K562 (cell line): ENCODE measurements around the gene BCL2L12. TPM values are rescaled to one million over a fixed set of nuclear protein-coding genes. Genes with fewer than 3 reads are reported as not detected.

Experiments
- ARID4B ChIP-seq: sonication (generic); formaldehyde crosslinking; IDR thresholded peaks from 2 replicates; pipeline ENCODE4 v1.8.0; 2022; ENCODE audit warnings: mild to moderate bottlenecking, missing genetic modification reagents
- ATF4 ChIP-seq: fragments of 450-650 bp; formaldehyde crosslinking; IDR thresholded peaks from 2 replicates; pipeline ENCODE4 v1.4.0; 2022; ENCODE audit warnings: mild to moderate bottlenecking, moderate library complexity
- CBX8 ChIP-seq: fragments of 200-600 bp; sonication (generic); IDR thresholded peaks from 2 replicates; pipeline ENCODE4 v1.6.1; 2012; ENCODE audit warnings: borderline replicate concordance, mixed run types, low read depth, mild to moderate bottlenecking, moderate library complexity, mixed read lengths, low read length, control low read depth, inconsistent platforms; ENCODE audit not compliant: poor library complexity, severe bottlenecking; ENCODE audit errors: extremely low read depth
- GATAD2B ChIP-seq: fragments of 450-650 bp; IDR thresholded peaks from 2 replicates; pipeline ENCODE4 v1.6.1; 2017; ENCODE audit warnings: mild to moderate bottlenecking, borderline replicate concordance
- HNRNPUL1 ChIP-seq: fragments of 200-400 bp; formaldehyde crosslinking; IDR thresholded peaks from 2 replicates; pipeline ENCODE4 v1.6.1; 2017; ENCODE audit warnings: low read length
- SMARCE1 ChIP-seq: fragments of 450-650 bp; IDR thresholded peaks from 2 replicates; pipeline ENCODE4 v1.7.1; 2016; ENCODE audit warnings: mild to moderate bottlenecking
- TCF7L2 ChIP-seq: fragments of 150-350 bp; IDR thresholded peaks from 2 replicates; pipeline ENCODE4 v1.6.1; 2016; ENCODE audit warnings: low read depth, mild to moderate bottlenecking, low read length, moderate library complexity
- TGIF2 ChIP-seq: sonication (generic); formaldehyde crosslinking; IDR thresholded peaks from 2 replicates; pipeline ENCODE4 v1.8.1; 2022; ENCODE audit warnings: mild to moderate bottlenecking, missing genetic modification reagents, moderate library complexity
- ZBTB1 ChIP-seq: sonication (generic); formaldehyde crosslinking; IDR thresholded peaks from 2 replicates; pipeline ENCODE4 v1.8.1; 2023; ENCODE audit warnings: missing genetic modification reagents, low read depth, mild to moderate bottlenecking, borderline replicate concordance
- ZNF140 ChIP-seq: fragments of 250-450 bp; sonication (Bioruptor Pico); IDR thresholded peaks from 2 replicates; pipeline ENCODE4 v1.8.0; 2021; ENCODE audit warnings: moderate library complexity, mild to moderate bottlenecking, inconsistent platforms
- ZNF398 ChIP-seq: fragments of 250-450 bp; sonication (Bioruptor Pico); IDR thresholded peaks from 2 replicates; pipeline ENCODE4 v1.8.0; 2021; ENCODE audit warnings: moderate library complexity, mild to moderate bottlenecking, inconsistent platforms
- polyA plus RNA-seq, 8 experiments: library from polyadenylated mRNA; depleted of rRNA in 4 of 8; stranded (reverse) in 5 of 8; unstranded in 3 of 8; fragments of >200 nt; fragmentation: Nextera tagmentation in 2 of 8; fragmentation: Illumina TruSeq in 1 of 8; extraction: Ambion mirVana in 2 of 8; extraction: Trizol in 1 of 8; gene quantifications; 2 replicates each; pipeline versions ENCODE4 v1.2.1 to v1.2.3, GENCODE V29; 2011 to 2014; ENCODE audit warnings: inconsistent platforms in 1 of 8, missing spikeins in 1 of 8
- total RNA-seq, 7 experiments: library from RNA; depleted of rRNA in 6 of 7; stranded (reverse); fragments of >200 nt in 6 of 7; fragmentation: Illumina TruSeq in 2 of 7; extraction: Trizol in 2 of 7; gene quantifications; 2 replicates each; pipeline versions ENCODE4 v1.2.1 to v1.2.3, GENCODE V29; 2011 to 2021; ENCODE audit warnings: low replicate concordance in 1 of 7
- TF ChIP-seq, protein P1 (sequence below): IDR thresholded peaks from 3 replicates; pipeline ENCODE4 v1.6.1; 2011; ENCODE audit warnings: borderline replicate concordance, mild to moderate bottlenecking; ENCODE audit not compliant: insufficient read length, insufficient read depth
- TF ChIP-seq, protein P2 (sequence below): fragments of 250-450 bp; sonication (Bioruptor Pico); IDR thresholded peaks from 2 replicates; pipeline ENCODE4 v1.5.0; 2022; ENCODE audit warnings: mild to moderate bottlenecking

BCL2L12 gene
- total and polyA plus RNA-seq, 9 of the 15 experiments (the other 6 are each of a cell fraction or from before 2014, with no cell fraction given), result 7.4 to 263 (median 81.2) TPM

- TF ChIP-seq ATF4 (no peak), ZNF398 (CRISPR knock-in tag) (no peak), GATAD2B (no peak), TCF7L2 (no peak), ZNF140 (CRISPR knock-in tag) (no peak), TGIF2 (CRISPR knock-in tag) (no peak), SMARCE1 (no peak), CBX8 (no peak), HNRNPUL1 (no peak), ZBTB1 (no peak), ARID4B (CRISPR knock-in tag) (peak; percentile 68; the same call in 1 of the 2 replicates)
- TF ChIP-seq, protein P1, sequence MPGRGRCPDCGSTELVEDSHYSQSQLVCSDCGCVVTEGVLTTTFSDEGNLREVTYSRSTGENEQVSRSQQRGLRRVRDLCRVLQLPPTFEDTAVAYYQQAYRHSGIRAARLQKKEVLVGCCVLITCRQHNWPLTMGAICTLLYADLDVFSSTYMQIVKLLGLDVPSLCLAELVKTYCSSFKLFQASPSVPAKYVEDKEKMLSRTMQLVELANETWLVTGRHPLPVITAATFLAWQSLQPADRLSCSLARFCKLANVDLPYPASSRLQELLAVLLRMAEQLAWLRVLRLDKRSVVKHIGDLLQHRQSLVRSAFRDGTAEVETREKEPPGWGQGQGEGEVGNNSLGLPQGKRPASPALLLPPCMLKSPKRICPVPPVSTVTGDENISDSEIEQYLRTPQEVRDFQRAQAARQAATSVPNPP, result no peak
- TF ChIP-seq, protein P2, sequence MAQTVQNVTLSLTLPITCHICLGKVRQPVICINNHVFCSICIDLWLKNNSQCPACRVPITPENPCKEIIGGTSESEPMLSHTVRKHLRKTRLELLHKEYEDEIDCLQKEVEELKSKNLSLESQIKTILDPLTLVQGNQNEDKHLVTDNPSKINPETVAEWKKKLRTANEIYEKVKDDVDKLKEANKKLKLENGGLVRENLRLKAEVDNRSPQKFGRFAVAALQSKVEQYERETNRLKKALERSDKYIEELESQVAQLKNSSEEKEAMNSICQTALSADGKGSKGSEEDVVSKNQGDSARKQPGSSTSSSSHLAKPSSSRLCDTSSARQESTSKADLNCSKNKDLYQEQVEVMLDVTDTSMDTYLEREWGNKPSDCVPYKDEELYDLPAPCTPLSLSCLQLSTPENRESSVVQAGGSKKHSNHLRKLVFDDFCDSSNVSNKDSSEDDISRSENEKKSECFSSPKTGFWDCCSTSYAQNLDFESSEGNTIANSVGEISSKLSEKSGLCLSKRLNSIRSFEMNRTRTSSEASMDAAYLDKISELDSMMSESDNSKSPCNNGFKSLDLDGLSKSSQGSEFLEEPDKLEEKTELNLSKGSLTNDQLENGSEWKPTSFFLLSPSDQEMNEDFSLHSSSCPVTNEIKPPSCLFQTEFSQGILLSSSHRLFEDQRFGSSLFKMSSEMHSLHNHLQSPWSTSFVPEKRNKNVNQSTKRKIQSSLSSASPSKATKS (CRISPR knock-in tag), result no peak
Measured at GRCh38 chr19:49680421-49681351, 15.0 kb downstream of the BCL2L12 start (continued).
